HG03571 (cell line): ENCODE measurements around the gene PGBD5.
"Not testable (repeated sequence)": the region's sequence is repeated elsewhere in the genome, so short reads cannot be mapped to it uniquely, and the experiment has no call there.

Source experiments
- ATAC-seq: cut with Tn5 transposase; IDR thresholded peaks from one replicate; pipeline ENCODE4 v1.9.1; 2021; ENCODE audit not compliant: unreplicated experiment

Gene PGBD5

GRCh38 chr1:230425252-230426091 is 660 bp downstream of the PGBD5 start:
- ATAC-seq = no peak

- no peak for ATAC-seq
Measured at GRCh38 chr1:230424391-230425251, 1.5 kb downstream of the PGBD5 start.

GRCh38 chr1:230423951-230424350 is 2.2 kb downstream of the PGBD5 start:
- no peak for ATAC-seq

DNA sequence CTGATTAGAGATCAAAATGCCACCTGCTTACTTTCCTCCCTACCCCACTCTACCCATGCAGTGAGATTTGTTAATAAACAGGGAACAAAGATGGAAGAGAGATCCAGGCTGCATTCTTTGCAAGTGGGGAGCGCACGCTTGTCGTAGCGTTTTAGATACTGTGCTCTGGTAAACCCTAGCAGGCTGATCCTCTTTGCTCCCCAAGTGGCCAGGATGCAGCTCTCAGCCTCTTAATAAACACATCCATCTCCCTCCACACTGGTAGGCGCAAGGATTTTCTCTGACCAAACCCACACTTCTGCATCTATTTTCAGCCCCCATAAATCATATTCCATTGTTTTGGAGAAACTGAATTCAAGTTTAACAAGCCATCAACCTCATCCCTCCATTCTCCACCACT is 2.9 kb downstream of the PGBD5 start:
- ATAC-seq = no peak

DNA sequence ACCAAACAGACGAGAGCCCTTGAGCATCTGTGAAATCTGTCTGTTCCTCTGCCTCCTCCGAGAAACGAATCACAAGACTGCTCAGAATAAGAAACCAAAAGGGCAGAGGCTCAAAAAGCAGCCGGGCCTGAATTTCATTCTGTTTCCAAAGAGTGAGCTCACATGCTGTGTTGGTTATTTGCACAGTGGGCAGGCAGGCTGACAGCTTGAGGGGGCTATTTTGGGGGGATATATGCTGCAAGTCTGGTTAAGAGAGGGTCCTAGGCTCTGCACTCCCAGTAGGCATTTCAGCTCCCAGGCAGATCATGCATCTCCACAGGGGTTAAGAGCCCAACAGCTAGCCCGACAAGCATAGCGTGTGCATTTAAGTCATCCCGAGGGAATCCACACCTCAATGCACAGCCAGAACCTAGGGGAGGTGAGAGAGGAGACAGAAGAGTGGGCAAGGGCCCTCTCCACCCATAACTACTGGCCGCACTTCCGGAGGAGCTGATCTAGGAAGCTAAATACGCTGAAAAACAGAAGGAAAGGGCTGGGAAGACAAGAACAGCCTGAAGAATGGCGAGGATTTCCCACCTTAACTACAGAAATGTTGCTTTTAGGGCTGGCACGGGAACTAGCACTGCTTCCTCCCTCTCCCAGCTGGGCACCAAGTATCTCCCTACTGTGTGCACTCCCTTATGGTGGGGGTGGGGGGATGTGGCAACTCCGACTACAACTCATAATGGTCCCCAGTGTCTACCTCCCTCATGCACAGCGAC is 3.7 kb downstream of the PGBD5 start:
- ATAC-seq = no peak

GRCh38 chr1:230421481-230421880 is 4.7 kb downstream of the PGBD5 start:
- ATAC-seq = no peak

DNA sequence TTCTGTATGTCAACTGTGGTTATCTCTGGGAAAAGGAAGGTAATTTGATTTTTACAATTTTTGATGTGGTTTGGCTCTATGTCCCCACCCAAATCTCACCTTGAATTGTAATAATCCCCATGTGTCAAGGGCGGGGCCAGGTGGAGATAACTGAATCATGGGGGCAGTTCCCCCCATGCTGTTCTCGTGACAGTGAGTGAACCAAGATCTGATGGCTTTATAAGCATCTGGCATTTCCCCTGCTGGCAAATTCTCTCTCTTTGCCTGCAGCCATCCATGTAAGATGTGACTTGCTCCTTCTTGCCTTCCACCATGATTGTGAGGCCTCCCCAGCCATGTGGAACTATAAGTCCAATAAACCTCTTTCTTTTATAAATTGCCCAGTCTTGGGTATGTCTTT is 5.8 kb downstream of the PGBD5 start:
- ATAC-seq = not testable (repeated sequence)

DNA sequence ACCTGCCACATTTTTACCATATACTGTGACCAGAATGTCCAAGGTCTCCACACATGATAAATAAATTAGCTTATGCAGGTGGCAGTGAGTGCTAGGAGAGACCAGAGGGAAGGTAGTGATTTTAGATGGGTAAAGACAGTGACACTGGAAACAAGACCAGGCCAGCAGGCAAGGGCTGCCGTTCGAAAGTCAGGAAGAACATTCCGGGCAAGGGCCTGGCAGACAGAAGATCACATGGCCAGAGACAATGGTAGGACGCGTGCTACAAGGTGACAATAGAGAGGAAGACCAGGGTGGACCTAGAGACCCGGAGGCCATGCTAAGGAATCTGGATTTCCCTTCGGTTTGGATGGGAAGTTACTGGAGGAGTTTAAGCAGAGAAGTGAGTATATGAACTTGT is 9.7 kb downstream of the PGBD5 start:
- no peak for ATAC-seq

- no peak for ATAC-seq
Measured at GRCh38 chr1:230415405-230416132, 10.6 kb downstream of the PGBD5 start.

- no peak for ATAC-seq
Measured at GRCh38 chr1:230414694-230415093, 11.4 kb downstream of the PGBD5 start.

DNA sequence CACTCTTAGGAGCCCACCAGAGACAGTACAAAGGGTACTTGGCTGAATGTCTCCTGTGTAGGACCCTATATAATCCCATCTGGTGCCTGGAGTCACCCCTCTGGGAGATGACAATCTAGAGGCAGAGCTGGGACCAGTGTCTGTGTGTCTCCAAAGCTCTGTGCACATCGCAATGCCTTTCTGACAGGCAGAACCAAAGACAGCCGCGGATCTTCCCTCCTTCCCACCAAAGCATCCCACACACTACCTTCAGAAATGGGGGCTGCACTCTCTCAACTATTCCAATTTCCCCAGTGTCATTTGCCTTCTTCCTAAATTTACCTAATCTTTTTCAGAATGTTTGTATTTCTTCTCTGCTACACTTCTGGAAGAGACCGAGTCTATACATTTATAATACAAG is 12.0 kb downstream of the PGBD5 start:
- no peak for ATAC-seq

DNA sequence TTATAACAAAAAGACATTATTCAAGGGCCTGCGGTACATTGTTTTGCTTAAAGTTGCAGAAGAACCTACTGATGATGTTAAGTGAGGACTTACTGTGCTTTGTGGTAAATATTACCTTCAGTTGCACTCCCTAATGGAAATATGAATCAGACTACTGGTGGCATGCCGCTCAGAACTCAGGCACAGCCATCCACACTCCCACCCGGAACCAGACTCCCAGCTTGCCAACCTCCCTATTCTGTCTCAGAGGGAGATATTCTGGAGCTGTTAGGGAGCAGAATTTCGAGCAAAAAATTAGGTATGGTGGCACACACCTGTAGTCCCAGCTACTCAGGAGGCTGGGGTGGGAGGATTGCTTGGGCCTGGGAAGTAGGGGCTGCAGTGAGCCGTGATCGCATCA is 13.1 kb downstream of the PGBD5 start:
- no peak for ATAC-seq

DNA sequence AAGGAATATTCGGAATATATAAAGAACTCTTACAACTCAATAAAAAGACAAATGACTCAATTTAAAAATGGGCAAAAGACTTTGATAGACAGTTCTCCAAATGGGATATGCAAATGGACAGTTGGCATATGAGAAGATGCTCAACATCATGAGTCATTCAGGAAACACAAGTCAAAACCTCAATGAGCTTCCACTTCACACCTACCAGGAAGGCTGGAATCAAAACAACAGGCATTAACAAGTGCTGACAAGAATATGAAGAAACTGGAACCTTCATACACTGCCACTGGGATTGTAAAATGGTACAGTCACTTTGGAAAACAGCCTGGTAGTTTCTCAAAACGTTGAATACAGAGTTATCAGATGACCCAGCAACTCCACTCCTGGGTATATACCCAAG is 17.2 kb downstream of the PGBD5 start:
- ATAC-seq = no peak

- no peak for ATAC-seq
Measured at GRCh38 chr1:230407351-230407750, 18.8 kb downstream of the PGBD5 start.

- not testable (repeated sequence) for ATAC-seq
Measured at GRCh38 chr1:230406727-230407126, 19.4 kb downstream of the PGBD5 start.

- ATAC-seq = no peak
Measured at GRCh38 chr1:230403442-230403841, 22.7 kb downstream of the PGBD5 start.

- no peak for ATAC-seq
Measured at GRCh38 chr1:230401763-230402294, 24.3 kb downstream of the PGBD5 start.

DNA sequence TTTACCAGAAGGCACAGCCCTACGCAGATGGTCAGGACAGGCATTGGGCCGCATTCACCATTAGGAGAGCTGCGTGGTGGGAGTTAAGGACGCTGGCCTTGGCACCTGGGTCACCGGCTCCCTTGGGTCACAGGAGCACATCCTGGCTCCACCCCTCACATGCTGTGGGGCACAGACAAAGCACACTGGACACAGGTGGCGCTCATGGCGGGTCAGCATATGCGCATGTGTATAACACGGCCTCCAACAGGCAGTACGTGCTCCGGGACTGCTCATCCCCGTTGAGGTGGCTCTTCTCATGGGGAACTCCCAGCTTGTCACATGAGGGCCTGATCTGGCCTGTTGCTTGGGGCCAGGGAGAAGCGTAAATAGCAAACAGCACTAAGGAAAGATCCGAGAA is 25.0 kb downstream of the PGBD5 start:
- no peak for ATAC-seq

DNA sequence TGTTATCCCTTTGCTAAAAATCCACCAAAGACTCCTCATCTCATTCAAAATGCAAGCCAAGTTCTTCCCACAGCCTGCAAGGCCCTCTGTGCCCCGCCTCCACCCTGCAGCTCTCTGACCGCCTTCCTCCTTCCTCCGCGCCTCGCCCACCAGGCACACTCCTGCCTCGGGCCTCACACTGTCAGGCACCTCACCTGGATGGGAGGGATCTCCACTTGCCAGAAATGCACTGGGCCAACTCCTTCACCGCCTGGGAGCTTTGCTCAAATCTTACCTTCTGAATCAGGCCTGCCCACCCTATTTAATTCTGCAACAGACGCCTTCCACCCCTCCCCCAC is 26.2 kb downstream of the PGBD5 start:
- ATAC-seq = no peak

DNA sequence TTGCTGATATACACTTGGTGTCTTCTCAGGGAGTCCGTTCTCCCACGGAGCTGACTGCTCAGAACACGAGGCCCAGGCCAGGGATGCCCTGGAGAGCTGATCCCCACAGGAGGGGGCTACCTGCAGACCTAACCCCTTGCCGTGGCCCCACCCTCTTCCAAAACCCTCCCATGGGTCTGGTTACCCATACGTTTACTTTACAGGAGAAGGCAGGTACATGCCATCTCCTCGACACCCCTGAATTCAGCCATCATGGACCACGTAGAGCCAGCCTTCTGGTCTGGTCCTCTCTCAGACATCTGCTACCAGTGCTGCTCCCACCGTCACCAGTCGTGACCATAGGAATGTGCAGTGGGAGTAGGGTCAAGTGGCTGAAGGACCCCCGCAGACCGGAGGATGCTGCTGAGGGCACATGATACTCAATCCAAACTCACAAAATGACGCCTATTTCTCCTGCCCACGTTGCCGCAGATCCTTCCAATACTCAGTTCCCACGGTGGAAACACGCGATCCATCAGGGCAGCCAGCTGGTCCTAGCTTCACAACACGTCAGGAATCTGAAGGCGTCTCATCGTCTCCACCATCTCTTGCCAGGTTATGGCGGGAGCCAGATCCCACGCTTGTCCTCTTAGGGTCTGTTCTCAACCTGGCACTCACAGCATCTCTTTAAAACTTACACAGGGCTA is 26.7 kb downstream of the PGBD5 start:
- ATAC-seq = no peak
